Kidney capillary endothelial cell (primary cell): Measurements from ENCODE around the gene ARFRP1.
A peak's percentile ranks its signal among the peaks of the same experiment; 100 is the strongest.
"Not testable (repeated sequence)": the region's sequence is repeated elsewhere in the genome, so short reads cannot be mapped to it uniquely, and the experiment has no call there.

ENCODE experiments used
- DNase-seq: peaks from one replicate; pipeline ENCODE4 v3.0.0-alpha.2; 2018; ENCODE audit warnings: low spot score

ARFRP1 gene

DNA sequence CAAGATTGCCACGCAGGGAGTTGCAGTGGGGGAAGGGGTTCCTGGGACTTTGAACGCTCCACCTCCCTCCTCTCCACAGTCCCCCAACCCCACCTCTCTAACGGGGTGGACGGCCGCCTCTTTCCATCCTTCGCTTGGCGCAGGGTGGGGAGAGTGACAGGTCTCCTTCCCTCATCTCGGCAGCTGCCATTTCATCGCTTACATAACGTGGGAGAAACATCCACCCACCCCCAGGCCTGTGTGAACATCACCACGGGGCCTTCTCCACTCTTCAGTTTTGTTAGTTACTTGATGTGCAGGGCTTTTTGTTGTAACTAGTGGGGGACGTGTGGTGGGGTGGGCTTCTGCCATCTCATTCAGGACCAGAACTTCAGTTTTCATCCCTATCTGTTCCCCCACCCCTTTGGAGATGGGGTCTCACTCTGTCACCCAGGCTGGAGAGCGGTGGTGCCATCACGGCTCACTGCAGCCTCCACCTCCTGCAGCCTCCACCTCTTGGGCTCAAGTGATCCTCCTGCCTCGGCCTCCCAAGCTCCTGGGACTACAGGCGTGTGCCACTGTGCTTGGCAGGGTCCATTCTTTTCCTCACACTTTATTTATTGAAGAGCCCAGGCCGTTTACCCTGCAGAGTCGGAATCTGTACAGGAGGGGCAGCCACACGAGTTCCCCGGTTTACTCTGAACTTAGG, 32.0 kb downstream of the ARFRP1 start:
- no peak for DNase-seq

DNA sequence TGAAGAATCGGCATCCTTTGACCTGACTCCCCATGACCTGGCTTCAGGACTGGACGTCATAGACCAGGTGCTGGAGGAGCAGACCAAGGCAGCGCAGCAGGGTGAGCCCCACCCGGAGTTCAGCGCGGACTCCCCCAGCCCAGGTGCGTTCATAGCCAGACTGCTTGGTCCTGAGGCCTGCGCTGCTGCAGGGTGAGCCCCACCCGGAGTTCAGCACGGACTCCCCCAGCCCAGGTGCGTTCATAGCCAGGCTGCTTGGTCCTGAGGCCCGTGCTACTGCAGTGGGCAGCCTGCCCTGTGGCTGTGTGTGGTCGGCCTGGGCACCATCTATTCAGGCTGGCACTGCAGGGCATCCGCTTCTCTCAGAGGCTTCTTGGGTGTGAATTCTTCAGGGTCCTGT, 33.8 kb downstream of the ARFRP1 start:
- no peak for DNase-seq

GRCh38 chr20:63672666-63673065, 35.1 kb downstream of the ARFRP1 start:
- no peak for DNase-seq

DNA sequence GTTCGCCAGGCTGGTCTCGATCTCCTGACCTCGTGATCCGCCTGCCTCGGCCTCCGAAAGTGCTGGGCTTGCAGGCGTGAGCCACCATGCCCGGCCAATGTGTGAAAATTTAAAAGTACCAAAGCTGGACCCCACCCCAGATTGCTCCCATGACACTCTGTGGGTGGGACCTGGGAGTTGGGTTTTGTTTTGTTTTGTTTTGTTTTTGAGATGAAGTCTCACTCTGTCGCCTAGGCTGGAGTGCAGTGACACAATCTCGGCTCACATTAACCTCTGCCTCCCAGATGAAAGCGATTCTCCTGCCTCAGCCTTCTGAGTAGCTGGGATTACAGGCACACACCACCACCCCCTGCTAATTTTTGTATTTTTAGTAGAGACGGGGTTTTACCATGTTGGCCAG, 36.1 kb downstream of the ARFRP1 start:
- not testable (repeated sequence) for DNase-seq

DNA sequence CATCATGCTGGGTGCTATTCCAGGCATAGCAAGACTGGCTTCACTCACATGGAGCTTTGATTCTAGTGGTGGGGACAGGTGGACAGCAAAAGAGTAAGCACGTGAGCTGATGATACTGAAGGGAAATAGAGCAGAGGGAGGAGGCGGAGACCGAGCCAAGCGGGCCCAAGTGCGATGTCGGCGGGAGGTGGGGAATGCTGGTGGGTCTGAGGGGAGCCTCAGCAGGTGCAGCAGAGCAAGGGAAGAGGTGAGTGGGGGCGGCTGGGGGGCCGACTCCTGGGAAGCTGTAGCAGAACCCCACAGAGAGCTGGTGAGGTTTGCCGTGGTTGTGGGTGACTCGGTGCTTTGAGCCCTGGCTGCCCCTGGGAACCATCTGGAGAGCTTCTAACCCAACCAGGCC, 39.4 kb downstream of the ARFRP1 start:
- DNase-seq = no peak

DNA sequence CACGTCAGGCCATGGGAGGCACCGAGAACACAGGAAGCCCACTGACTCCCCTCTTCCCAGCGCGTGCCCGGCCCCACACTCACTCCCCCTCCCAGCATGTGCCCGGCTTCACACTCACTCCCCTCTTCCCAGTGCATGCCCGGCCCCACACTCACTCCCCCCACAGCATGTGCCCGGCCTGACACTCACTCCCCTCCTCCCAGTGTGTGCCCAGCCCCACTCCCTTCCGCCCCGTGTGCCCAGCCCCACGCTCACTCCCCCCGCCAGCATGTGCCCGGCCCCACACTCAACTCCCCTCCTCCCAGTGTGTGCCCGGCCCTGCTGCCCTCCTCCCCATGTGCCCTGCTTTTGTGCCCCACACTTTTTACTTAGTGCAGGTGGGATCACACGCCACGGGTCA, 39.9 kb downstream of the ARFRP1 start:
- DNase-seq = no peak

DNA sequence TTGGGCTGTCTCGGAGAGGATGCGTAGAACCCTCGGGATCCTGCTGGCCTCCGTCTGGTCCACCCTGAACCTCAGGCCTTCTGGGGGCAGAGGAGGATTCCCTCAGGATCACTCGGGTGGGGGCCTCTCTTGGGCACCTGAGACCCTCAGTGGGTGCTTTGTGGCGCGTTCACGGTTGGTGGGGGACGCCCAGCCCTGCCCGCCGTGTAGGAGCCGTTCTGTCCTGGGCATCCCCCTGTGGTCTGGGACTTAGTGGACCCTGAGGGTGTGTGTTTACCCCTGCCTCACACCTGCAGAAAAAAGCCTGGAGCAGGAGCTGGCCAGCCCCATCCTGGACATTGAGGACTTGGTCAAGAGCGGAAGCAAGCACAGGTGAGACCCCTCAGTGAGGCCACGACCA, 42.1 kb downstream of the ARFRP1 start:
- no peak for DNase-seq

DNA sequence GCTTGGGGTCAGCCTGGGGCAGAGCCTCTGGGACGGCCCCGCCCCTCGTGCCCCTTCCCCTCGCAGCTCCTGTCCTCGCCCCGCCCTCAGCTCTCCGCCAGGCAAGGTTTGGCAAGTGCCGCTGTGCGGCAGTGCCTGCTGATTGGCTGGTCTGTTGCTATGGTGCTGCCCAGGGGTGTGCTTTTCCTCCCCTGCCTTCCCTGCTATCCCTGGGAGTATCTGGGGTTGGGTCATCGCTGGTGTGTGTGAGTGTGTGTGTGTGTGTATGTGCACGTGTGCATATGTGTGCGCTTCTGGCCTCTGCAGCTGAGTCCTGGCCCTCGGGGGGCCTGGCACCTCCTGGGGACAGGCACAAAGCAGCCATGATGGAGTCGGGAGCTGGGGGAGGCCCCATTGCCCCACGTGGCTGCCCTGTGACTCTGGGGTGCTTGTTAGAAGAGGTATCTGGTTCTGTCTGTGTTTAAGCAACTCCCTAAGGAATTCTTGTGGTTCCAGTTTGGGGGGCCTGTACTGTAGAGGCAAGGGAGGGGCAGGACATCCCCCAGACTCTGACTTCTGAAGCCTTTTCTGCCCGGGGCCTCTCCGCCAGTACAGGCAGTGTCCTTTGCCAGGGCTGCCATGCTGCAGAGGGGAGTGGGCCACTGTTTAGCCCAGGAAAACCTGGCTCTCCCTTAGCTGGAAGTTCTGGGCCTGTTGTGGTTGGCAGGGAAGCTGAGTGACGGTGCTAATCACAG, 42.7 kb downstream of the ARFRP1 start:
- no peak for DNase-seq

- DNase-seq = no peak
These were observed 43.5 kb downstream of the ARFRP1 start for GRCh38 chr20:63664143-63664851.

GRCh38 chr20:63663332-63664066, 44.3 kb downstream of the ARFRP1 start:
- DNase-seq = no peak

DNA sequence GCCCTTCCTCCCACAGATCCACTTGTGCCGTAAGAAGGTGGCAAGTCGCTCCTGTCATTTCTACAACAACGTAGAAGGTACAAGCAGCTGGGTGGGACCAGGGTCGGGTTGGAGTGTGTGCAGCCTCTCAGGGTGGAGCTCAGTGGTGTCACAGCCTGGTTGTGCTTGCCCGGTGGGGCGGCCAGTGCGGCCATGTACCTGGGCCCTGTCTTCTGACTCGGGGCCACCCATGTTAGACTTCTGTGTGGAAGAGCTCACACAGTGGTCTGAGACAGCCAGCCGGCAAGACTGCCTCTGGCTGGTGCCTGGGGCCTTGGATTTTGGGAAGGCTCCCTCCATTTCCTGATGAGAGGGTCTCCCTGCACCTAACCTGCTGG, 45.0 kb downstream of the ARFRP1 start:
- no peak for DNase-seq

- DNase-seq = no peak
These were observed 45.6 kb downstream of the ARFRP1 start for GRCh38 chr20:63661959-63662812.

GRCh38 chr20:63661108-63661507, 46.7 kb downstream of the ARFRP1 start:
- DNase-seq = no peak

DNA sequence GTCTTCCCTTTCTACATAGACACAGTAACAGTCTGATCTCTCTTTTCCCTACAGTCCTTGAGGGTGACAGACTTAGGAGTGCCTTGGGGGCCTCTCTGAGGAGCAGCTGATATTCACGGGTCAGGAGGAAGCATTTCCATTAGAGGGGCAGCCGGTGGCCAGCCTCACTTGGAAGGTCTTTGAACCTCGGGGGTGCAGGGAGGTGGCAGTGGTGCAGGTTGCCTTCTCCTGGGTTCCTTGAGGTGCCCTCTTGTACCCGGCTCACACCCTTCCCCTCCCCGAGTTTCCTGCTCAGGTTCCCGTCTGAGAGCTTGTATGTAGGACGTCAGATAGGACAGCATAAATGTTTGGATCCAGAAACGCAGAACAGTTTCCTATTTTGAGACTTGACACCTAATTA, 47.2 kb downstream of the ARFRP1 start:
- no peak for DNase-seq

DNA sequence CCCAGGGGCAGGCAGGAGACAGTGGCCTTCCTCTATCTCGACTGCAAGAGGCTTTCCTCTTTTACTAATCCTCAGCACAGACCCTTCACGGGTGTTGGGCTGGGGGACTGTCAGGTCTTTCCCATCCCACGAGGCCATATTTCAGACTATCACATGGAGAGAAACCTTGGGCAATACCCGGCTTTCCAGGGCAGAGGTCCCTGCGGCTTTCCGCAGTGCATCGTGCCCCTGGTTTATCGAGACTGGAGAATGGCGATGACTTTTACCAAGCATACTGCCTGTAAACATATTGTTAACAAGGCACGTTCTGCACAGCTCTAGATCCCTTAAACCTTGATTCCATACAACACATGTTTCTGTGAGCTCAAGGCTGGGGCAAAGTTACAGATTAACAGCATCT, 47.6 kb downstream of the ARFRP1 start:
- DNase-seq = not testable (repeated sequence)

DNA sequence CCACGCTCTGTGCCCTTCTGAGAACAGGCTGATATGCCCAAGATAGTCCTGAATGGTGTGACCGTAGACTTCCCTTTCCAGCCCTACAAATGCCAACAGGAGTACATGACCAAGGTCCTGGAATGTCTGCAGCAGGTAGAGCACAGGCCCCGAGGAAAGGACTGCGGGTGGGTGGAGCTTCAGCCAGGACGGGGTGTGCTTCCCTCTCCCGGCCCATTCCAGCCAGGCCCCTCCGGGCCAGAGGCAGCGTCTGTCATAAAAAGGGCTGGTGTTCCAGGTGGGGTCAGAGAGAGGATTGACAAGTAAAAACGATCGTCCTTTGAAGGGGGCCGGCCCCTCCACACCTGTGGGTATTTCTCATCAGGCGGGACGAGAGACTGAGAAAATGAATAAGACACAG, 48.4 kb downstream of the ARFRP1 start:
- no peak for DNase-seq

DNA sequence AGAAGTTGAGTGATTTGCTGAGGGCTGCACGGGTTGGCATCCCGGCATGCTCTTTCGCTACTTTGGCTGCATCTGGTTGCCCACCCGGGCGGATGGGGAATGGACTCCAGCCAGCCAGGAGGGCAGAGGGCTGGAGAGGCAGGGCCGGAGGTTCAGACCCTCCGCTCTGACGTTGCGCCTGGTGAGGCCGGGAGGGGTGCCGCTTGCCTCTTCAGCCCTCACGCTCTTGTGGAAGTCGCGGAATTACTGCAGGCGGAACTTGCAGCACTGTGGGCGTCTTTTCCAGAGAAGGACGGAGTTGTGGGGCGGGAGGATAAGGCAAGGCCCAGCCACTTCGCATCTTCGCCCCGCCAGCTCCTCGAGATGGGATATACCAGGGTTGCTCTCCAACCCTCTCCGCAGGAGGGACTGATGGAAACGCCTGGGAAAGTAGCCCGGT, 49.0 kb downstream of the ARFRP1 start:
- DNase-seq = no peak

- DNase-seq = peak; percentile 88
These were observed 49.6 kb downstream of the ARFRP1 start, which contains the start of gene RTEL1 for GRCh38 chr20:63657937-63658748. Gene RTEL1 (plus strand): TSS chr20:63658312. CDS start chr20:63659403, 1,091 bp downstream.

DNA sequence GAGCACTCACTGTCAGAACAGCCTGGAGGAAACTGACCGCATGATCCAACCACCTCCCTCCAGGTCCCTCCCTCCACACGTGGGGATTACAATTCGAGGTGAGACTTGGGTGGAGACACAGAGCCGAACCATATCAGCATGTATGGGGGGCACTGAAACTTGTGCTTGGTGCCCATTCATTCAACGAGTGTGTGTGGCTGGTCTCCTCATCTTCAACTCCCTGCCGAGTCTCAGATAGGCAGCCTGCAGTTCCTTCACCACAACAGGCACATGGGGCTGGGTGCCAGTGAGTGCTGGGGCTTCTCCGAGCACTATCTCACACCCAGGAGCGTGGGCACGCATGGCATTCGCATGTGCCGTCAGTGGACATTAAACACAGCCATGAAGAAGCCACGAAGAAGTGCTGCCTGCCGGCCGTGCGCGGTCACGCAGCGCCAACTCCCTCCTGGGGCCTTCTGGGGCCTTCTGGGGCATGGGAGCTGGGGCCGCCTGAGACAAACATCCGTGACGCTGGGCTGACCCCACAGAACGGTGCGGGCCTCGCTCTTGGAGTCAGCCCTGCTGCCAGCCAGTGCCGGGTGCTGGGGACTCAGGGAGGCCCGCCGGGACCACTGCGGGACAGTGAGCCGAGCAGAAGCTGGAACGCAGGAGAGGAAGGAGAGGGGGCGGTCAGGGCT, 50.4 kb downstream of the ARFRP1 start:
- no peak for DNase-seq

- DNase-seq = no peak
These were observed 51.3 kb downstream of the ARFRP1 start for GRCh38 chr20:63656451-63656850.
